ENCODE data around the gene ST6GALNAC5. TPM values are rescaled to one million over a fixed set of nuclear protein-coding genes. Genes with fewer than 3 reads are reported as not detected.
"Not testable (repeated sequence)": the region's sequence is repeated elsewhere in the genome, so short reads cannot be mapped to it uniquely, and the experiment has no call there.

Gene ST6GALNAC5
- total and polyA plus RNA-seq, 2 donors (not counting 3 experiments of a cell fraction or from before 2014, with no cell fraction given): not detected

GRCh38 chr1:76961820-76962207 is 94.5 kb downstream of the ST6GALNAC5 start:
- H3K4me2 ChIP-seq (ENCODE audit: insufficient read depth, low read length): no peak overlapping the region
- dilution Hi-C loops (cut with MboI; ENCODE audit: extremely low pct_ligation_motif_present, low sequenced_read_pairs): no loop called here
- TF ChIP-seq MAX (IDR thresholded peaks at IDR 0.05; ENCODE audit: insufficient read depth, insufficient read length) (no peak), JUN (IDR thresholded peaks at IDR 0.05; ENCODE audit: borderline replicate concordance, insufficient read depth, insufficient read length, low read depth) (no peak), POLR2AphosphoS5 (IDR thresholded peaks at IDR 0.05; ENCODE audit: insufficient read depth, low read depth, low read length) (no peak), EZH2 (IDR thresholded peaks at IDR 0.05; ENCODE audit: borderline replicate concordance, low read depth, low read length, severe bottlenecking) (no peak), POLR2A (IDR thresholded peaks at IDR 0.05; ENCODE audit: low read depth, low read length) (no peak), MYC (IDR thresholded peaks at IDR 0.05; ENCODE audit: low read depth, low read length) (no peak), FOS (IDR thresholded peaks at IDR 0.05; ENCODE audit: borderline replicate concordance, insufficient read depth, low read length) (no peak), GATA2 (IDR thresholded peaks at IDR 0.05; ENCODE audit: insufficient read depth, insufficient read length, low read depth, low read length) (no peak), CTCF (IDR thresholded peaks at IDR 0.05; ENCODE audit: extremely low read depth in 1 of 2, insufficient read depth in 1 of 2, low read depth in 1 of 2, low read length in 2 of 2) (no peak)

GRCh38 chr1:76981267-76981666 is 114.0 kb downstream of the ST6GALNAC5 start:
- H3K36me3 ChIP-seq (ENCODE audit: control insufficient read depth in 2 of 2, extremely low read depth in 1 of 2, insufficient read depth in 2 of 2, low read length in 2 of 2); H3K27me3 ChIP-seq (ENCODE audit: control insufficient read depth in 2 of 2, insufficient read depth in 2 of 2, low read length in 2 of 2); H3K4me2 ChIP-seq (ENCODE audit: insufficient read depth, low read length); POLR2A ChIA-PET; H3K4me1 ChIP-seq (ENCODE audit: control insufficient read depth, extremely low read depth, insufficient read depth, low read length); H3K9ac ChIP-seq (replicated peaks; ENCODE audit: extremely low read depth, insufficient read depth, low read length); DNase-seq (ENCODE audit: low read depth, low spot score); dilution Hi-C loops (cut with MboI; ENCODE audit: extremely low pct_ligation_motif_present, low sequenced_read_pairs); BruUV-seq (replicated peaks); H3K4me3 ChIP-seq (replicated peaks in 1 of 3; ENCODE audit: insufficient read depth in 1 of 3, low read depth in 1 of 3, low read length in 3 of 3); H4K20me1 ChIP-seq (replicated peaks; ENCODE audit: control insufficient read depth, extremely low read depth, insufficient read depth, low read length); intact Hi-C loops (cut with micrococcal nuclease); H2AFZ ChIP-seq (ENCODE audit: low read depth, low read length); FAIRE-seq; H3K9me3 ChIP-seq (replicated peaks; ENCODE audit: control insufficient read depth, insufficient read depth, low read length); H3K27ac ChIP-seq (ENCODE audit: insufficient read depth, low read depth, low read length); H3K9me1 ChIP-seq (replicated peaks; ENCODE audit: control insufficient read depth, extremely low read depth, insufficient read depth, low read length); CTCF ChIA-PET; H3K79me2 ChIP-seq (ENCODE audit: control insufficient read depth, insufficient read depth, low read length): not testable (repeated sequence)

More at GRCh38 chr1:76961820-76962207, 94.5 kb downstream of the ST6GALNAC5 start:
- no peaks in the 10 kb centered on the region for H4K20me1 ChIP-seq (replicated peaks; ENCODE audit: control insufficient read depth, extremely low read depth, insufficient read depth, low read length)
- BruUV-seq (replicated peaks): no TSS peak
- H3K4me3 ChIP-seq (replicated peaks in 1 of 3; ENCODE audit: insufficient read depth in 1 of 3, low read depth in 1 of 3, low read length in 3 of 3): no peak overlapping the region
- no peaks in the 10 kb centered on the region for H3K36me3 ChIP-seq (ENCODE audit: control insufficient read depth in 2 of 2, extremely low read depth in 1 of 2, insufficient read depth in 2 of 2, low read length in 2 of 2)
- FAIRE-seq (no peak), DNase-seq (ENCODE audit: low read depth, low spot score) (no peak)
- H3K9me1 ChIP-seq (replicated peaks; ENCODE audit: control insufficient read depth, extremely low read depth, insufficient read depth, low read length): no peaks in the 10 kb centered on the region
- intact Hi-C loops (cut with micrococcal nuclease): no loop called here
- no peak overlapping the region for H3K9ac ChIP-seq (replicated peaks; ENCODE audit: extremely low read depth, insufficient read depth, low read length)
- no peaks in the 10 kb centered on the region for H3K79me2 ChIP-seq (ENCODE audit: control insufficient read depth, insufficient read depth, low read length)
- no peaks in the 10 kb centered on the region for H3K9me3 ChIP-seq (replicated peaks; ENCODE audit: control insufficient read depth, insufficient read depth, low read length)
- ChIA-PET POLR2A (interaction anchor here (0.5 kb wide), 1 partner anchor 14 kb away, joined by 4 read pairs; no protein-coding TSS in a partner anchor), CTCF (no interaction called here)
- H3K4me1 ChIP-seq (ENCODE audit: control insufficient read depth, extremely low read depth, insufficient read depth, low read length): no peaks in the 10 kb centered on the region
- no peaks in the 10 kb centered on the region for H3K27me3 ChIP-seq (ENCODE audit: control insufficient read depth in 2 of 2, insufficient read depth in 2 of 2, low read length in 2 of 2)
- no peak overlapping the region for H3K27ac ChIP-seq (ENCODE audit: insufficient read depth, low read depth, low read length)
- H2AFZ ChIP-seq (ENCODE audit: low read depth, low read length): no peak overlapping the region

All from endothelial cell of umbilical vein (primary cell).